Pancreas (tissue), 10 donors: ENCODE measurements around the gene EPHB2. TPM values are rescaled to one million over a fixed set of nuclear protein-coding genes. Genes with fewer than 3 reads are reported as not detected.
A peak's percentile ranks its signal among the peaks of the same experiment; 100 is the strongest.

Source experiments
- ATAC-seq, 4 donors: fragments of 200-7000 bp; cut with Tn5 transposase; one replicate each; pipeline versions ENCODE4 v1.8.0 to v1.9.1; 2020; ENCODE audit warnings: mild to moderate bottlenecking in 4 of 4, moderate library complexity in 4 of 4
- DNase-seq, 6 donors: peaks; one replicate each; pipeline ENCODE4 v3.0.0-alpha.2; 2020
- FAIRE-seq: peaks from 2 replicates; lab custom pipeline; 2012; peaks lifted over from hg19 to GRCh38; lab: Jason Lieb, UNC
- H3K27ac ChIP-seq, 4 donors: fragments of 200-600 bp; sonication (generic); 1 replicate in 3 of 4; 2 replicates in 1 of 4; pipeline versions ENCODE4 v1.5.0 to v1.8.0; 2020
- H3K27me3 ChIP-seq, 4 donors: fragments of 200-600 bp; one replicate each; pipeline ENCODE4 v1.8.0; 2021
- H3K36me3 ChIP-seq, 3 donors: fragments of 200-600 bp; sonication (generic) in 1 of 3; one replicate each; pipeline versions ENCODE4 v1.5.0 to v1.8.0; 2020 to 2021
- H3K4me1 ChIP-seq, 3 donors: fragments of 200-600 bp; one replicate each; pipeline ENCODE4 v1.8.0; 2021
- H3K4me3 ChIP-seq, 4 donors: fragments of 200-600 bp; sonication (generic) in 2 of 4; one replicate each; pipeline versions ENCODE4 v1.5.0 to v1.8.0; 2020 to 2021
- H3K9me3 ChIP-seq, 4 donors: fragments of 200-600 bp; one replicate each; pipeline ENCODE4 v1.8.0; 2021
- WGBS, 2 donors: extraction: QIAGEN DNeasy Blood & Tissue Kit; methylation state at CpG; one replicate each; pipeline ENCODE4 v1.1.7; 2013; 5-methylcytosine and 5-hydroxymethylcytosine counted together
- intact Hi-C, 3 donors: fragments of 100-400 bp; cut with DNase I; formaldehyde crosslinking; loops; one replicate each; pipeline versions ENCODE4 v1.11.1 to v1.14.2; 2022
- polyA plus RNA-seq, 2 donors: library from polyadenylated mRNA; stranded (reverse); fragments of 200-250 nt; gene quantifications; one replicate each; pipeline ENCODE4 v1.2.3, GENCODE V29; 2013
- total RNA-seq, 6 donors: library from RNA; stranded (reverse); fragmentation: NEBNext Ultra II Directional in 4 of 6; extraction: Animal tissue kit (Norgen Biotek cat#: 25700) in 4 of 6; gene quantifications; one replicate each; pipeline versions ENCODE4 v1.2.1 to v1.2.4, GENCODE V29; 2021 to 2023
- TF ChIP-seq, protein P1 (sequence below), 4 donors: fragments of 200-600 bp; sonication (generic) in 3 of 4; IDR thresholded peaks; one replicate each; pipeline versions ENCODE4 v1.5.0 to v1.8.0; 2021; ENCODE audit warnings: antibody characterized with exemption in 4 of 4
- donor health status: healthy with polysubstance abuse.
- donor health status: DM: no; HTN: no; CAD: no; lungs with moderate emphysema.
- donor health status: DM: no; HTN: no; CAD: no.
- donor health status: control.
- donor health status: control.
- donor health status: Bipolar disorder and iron deficiency.
- donor health status: DM: yes; HTN: yes; CAD: no.
- donor health status: DM: no; HTN: no; CAD: no.
- donor health status: DM: no; HTN: no; CAD: no.
- donor health status: DM: yes; HTN: yes; CAD: no.

The EPHB2 gene
- total and polyA plus RNA-seq, 8 donors, result 1.3 to 10.0 (median 4.4) TPM

DNA sequence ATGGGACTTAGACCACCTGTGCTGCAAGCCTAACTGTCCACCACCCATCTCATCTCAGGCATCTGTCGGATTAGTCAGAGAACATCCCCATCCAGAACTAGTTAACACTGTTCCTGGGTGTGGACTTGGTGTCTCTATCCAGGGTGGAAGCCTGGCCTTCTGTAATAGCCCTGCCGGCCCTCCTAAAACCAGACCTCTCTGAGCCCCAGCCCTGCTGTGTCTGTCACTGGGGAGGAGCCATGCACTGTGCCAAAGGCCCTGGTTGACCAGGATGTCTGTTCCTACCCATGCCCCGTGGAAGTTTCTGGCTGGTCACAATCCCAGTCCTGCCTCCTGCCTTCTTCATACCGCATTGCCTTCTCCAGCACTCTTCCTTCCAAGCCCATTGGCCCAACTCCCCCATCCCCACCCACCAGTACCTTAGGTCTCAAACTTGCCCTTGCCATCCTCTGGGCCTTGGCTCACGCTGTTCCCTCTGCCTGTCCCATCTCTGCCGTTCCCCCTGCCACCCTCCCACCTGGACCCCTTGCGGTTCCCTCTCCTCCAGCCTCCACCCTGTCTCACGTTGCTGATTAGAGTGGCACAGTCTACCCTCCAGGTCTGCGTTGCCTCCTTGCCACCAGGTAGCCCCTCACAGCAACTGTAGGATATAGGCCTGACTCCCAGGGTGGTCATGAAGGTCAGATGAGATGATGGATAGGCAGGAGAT is 105.6 kb downstream of the EPHB2 start:
- intact Hi-C loops, result no loop called here
- Histone ChIP-seq H3K36me3 (no peaks in the 10 kb centered on the region), H3K9me3 (no peaks in the 10 kb centered on the region), H3K27ac (no peak overlapping the region), H3K27me3 (no peaks in the 10 kb centered on the region), H3K4me1 (peaks cover 0 to 2% (median 0%) of the 10 kb centered on the region in 3 donors), H3K4me3 (no peak overlapping the region)
- TF ChIP-seq, protein P1, sequence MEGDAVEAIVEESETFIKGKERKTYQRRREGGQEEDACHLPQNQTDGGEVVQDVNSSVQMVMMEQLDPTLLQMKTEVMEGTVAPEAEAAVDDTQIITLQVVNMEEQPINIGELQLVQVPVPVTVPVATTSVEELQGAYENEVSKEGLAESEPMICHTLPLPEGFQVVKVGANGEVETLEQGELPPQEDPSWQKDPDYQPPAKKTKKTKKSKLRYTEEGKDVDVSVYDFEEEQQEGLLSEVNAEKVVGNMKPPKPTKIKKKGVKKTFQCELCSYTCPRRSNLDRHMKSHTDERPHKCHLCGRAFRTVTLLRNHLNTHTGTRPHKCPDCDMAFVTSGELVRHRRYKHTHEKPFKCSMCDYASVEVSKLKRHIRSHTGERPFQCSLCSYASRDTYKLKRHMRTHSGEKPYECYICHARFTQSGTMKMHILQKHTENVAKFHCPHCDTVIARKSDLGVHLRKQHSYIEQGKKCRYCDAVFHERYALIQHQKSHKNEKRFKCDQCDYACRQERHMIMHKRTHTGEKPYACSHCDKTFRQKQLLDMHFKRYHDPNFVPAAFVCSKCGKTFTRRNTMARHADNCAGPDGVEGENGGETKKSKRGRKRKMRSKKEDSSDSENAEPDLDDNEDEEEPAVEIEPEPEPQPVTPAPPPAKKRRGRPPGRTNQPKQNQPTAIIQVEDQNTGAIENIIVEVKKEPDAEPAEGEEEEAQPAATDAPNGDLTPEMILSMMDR (IDR thresholded peaks at IDR 0.05), result no peak
- 85 to 88% methylated on average over 9 of the region's 9 CpGs for WGBS, 2 donors
- FAIRE-seq (no peak), DNase-seq (peak in 1 of 6 donors; percentile 46), ATAC-seq (peak in 1 of 4 donors; percentile 24)

DNA sequence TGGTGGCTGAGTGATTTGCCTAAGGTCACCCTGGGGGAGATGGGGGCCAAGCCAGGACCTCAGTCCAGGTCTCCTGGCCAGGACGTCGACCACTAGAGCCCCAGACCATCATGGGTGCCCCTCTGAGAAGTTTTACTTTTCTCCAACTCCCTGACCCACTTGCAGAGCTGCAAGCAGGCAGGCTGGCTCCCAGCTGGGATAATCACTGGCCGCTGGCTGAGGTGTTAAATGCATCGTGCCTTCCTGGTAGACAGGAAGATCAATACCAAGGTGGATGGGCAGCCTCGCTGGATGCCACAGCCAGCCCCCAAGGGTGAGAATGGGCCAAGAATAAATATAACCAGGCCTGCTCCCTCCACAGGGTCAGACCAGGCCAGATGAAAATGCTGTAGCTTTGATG is 106.2 kb downstream of the EPHB2 start:
- ATAC-seq, result no peak
- FAIRE-seq, result no peak
- Histone ChIP-seq H3K27me3 (no peaks in the 10 kb centered on the region), H3K27ac (no peak overlapping the region), H3K36me3 (no peaks in the 10 kb centered on the region), H3K4me1 (peaks cover 0 to 2% (median 0%) of the 10 kb centered on the region in 3 donors), H3K9me3 (no peaks in the 10 kb centered on the region), H3K4me3 (no peak overlapping the region)
- peak in 1 of 6 donors; percentile 46 for DNase-seq
- TF ChIP-seq, protein P1 (IDR thresholded peaks at IDR 0.05), result no peak
- intact Hi-C loops, result no loop called here
- WGBS, 2 donors, result 83 to 87% methylated on average over 5 of the region's 5 CpGs

DNA sequence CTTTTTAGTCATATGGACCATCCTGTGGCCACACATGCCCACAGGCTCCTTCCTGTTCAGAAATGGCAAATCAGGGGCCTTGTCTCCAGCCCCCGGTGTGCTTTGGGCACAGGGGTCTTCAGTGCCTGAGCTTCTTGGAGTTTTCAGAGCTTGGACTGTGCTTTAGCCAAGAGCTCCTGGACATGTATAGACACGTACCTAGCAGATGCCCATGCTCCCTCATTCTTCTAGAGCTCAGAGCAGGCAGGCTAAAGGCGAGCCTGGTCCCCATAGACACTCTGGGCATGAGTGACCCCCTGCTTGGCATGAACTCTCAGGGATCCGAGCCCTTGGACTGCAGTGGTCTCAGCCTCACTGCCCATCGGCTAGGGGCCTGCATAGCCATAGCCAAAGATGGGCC is 106.8 kb downstream of the EPHB2 start:
- Histone ChIP-seq H3K4me1 (peaks cover 0 to 2% (median 0%) of the 10 kb centered on the region in 3 donors), H3K36me3 (no peaks in the 10 kb centered on the region), H3K27ac (no peak overlapping the region), H3K4me3 (no peak overlapping the region), H3K9me3 (no peaks in the 10 kb centered on the region), H3K27me3 (no peaks in the 10 kb centered on the region)
- DNase-seq (peak in 1 of 6 donors; percentile 30), FAIRE-seq (no peak), ATAC-seq (no peak)
- WGBS, 2 donors, result 88 to 91% methylated on average over 5 of the region's 5 CpGs
- TF ChIP-seq, protein P1 (IDR thresholded peaks at IDR 0.05), result no peak
- intact Hi-C loops, result no loop called here

DNA sequence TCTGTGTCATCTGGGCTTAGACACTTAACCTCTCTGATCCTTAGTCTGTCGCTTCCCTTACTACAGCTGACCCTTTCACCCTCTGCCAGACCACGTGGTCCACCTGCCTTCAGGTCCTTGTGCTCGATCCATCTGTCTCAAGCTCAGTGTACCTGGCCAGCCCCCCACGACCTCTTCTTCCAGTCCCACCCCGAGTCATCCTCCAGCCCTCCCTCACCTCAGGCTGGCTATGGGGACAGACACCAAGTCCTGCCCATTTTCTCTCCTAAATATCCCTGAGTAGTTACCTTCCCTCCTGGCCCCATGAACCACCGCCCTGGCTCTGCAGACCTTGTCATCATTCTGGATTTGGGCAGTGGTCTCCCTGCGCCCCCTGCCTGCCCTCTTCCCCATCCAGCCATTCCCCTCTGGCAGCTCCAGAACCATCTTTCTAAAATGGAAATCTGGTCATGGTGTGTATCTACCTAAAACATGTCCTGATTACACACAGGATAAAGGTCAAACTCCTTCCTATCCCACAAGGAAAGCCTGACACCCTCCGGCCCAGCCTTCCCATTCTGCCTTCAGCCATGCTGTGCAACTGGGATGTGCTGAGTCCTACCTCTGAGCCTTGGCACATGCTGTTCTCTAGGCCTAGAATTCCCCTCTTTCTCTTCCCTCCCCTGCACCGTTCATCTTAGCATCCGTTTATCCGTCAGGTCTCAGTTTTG is 107.6 kb downstream of the EPHB2 start:
- Histone ChIP-seq H3K4me1 (peaks cover 0 to 2% (median 0%) of the 10 kb centered on the region in 3 donors), H3K27me3 (no peaks in the 10 kb centered on the region), H3K36me3 (no peaks in the 10 kb centered on the region), H3K9me3 (no peaks in the 10 kb centered on the region), H3K4me3 (no peak overlapping the region), H3K27ac (no peak overlapping the region)
- WGBS, 2 donors, result 78 to 87% methylated on average over 10 to 11 of the region's 11 CpGs
- ATAC-seq (no peak), FAIRE-seq (no peak), DNase-seq (peak in 1 of 6 donors; percentile 25)
- intact Hi-C loops, result no loop called here
- TF ChIP-seq, protein P1 (IDR thresholded peaks at IDR 0.05), result no peak
